Breast epithelium (tissue), 3 donors: ENCODE measurements around the gene SETD1A.

Experiments used
- POLR2AphosphoS5 ChIP-seq, 3 donors: sonication (generic); formaldehyde crosslinking; IDR thresholded peaks; one replicate each; pipeline ENCODE4 v1.6.1; 2017; ENCODE audit warnings: antibody characterized with exemption in 3 of 3
- TF ChIP-seq, protein P1 (sequence below), 3 donors: fragments of 450-650 bp; IDR thresholded peaks; one replicate each; pipeline ENCODE4 v1.5.1; 2016 to 2017; ENCODE audit warnings: antibody characterized with exemption in 3 of 3, mild to moderate bottlenecking in 3 of 3, moderate library complexity in 3 of 3

DNA sequence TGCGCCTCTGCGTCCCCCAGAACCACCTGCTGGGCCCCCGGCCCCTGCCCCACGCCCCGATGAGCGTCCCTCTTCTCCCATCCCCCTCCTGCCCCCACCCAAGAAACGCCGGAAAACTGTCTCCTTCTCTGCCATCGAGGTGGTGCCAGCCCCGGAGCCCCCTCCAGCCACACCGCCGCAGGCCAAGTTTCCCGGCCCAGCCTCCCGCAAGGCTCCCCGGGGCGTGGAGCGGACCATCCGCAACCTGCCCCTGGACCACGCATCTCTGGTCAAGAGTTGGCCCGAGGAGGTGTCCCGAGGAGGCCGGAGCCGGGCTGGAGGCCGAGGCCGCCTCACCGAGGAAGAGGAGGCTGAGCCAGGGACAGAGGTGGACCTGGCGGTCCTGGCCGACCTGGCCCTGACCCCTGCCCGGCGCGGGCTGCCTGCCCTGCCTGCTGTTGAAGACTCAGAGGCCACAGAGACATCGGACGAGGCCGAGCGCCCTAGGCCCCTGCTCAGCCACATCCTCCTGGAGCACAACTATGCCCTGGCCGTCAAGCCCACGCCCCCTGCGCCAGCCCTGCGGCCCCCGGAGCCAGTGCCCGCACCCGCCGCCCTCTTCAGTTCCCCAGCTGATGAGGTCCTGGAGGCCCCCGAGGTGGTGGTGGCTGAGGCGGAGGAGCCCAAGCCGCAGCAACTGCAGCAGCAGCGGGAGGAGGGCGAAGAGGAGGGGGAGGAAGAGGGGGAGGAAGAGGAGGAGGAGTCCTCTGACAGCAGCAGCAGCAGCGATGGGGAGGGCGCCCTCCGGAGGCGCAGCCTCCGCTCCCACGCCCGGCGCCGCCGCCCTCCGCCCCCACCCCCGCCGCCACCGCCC lies 21.8 kb downstream of the SETD1A start:
- TF ChIP-seq, protein P1, sequence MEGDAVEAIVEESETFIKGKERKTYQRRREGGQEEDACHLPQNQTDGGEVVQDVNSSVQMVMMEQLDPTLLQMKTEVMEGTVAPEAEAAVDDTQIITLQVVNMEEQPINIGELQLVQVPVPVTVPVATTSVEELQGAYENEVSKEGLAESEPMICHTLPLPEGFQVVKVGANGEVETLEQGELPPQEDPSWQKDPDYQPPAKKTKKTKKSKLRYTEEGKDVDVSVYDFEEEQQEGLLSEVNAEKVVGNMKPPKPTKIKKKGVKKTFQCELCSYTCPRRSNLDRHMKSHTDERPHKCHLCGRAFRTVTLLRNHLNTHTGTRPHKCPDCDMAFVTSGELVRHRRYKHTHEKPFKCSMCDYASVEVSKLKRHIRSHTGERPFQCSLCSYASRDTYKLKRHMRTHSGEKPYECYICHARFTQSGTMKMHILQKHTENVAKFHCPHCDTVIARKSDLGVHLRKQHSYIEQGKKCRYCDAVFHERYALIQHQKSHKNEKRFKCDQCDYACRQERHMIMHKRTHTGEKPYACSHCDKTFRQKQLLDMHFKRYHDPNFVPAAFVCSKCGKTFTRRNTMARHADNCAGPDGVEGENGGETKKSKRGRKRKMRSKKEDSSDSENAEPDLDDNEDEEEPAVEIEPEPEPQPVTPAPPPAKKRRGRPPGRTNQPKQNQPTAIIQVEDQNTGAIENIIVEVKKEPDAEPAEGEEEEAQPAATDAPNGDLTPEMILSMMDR (IDR thresholded peaks at IDR 0.05) = no peak
- no peak for TF ChIP-seq POLR2AphosphoS5 (IDR thresholded peaks at IDR 0.05)
